ENCODE measurements around the gene ZC3H18. TPM values are rescaled to one million over a fixed set of nuclear protein-coding genes. Genes with fewer than 3 reads are reported as not detected.

Gene ZC3H18
- total and polyA plus RNA-seq, 2 of the 4 experiments (the other 2 are of a cell fraction), result 3.4 to 21.3 TPM

- no peak overlapping the region for H4K91ac ChIP-seq (ENCODE audit: insufficient read depth, low read depth, low read length)
- H3K4me3 ChIP-seq (ENCODE audit: insufficient read depth, low read depth, low read length), result no peak overlapping the region
- H3K4ac ChIP-seq (ENCODE audit: low read depth, low read length), result no peak overlapping the region
- in situ Hi-C loops (cut with MboI; ENCODE audit: low sequenced_read_pairs), result no loop called here
- no peak overlapping the region for H3K4me2 ChIP-seq (ENCODE audit: low read depth, low read length)
- intact Hi-C loops (cut with micrococcal nuclease), result no loop called here
- no peak overlapping the region for H2AK9ac ChIP-seq (replicated peaks; ENCODE audit: low read depth, low read length, poor library complexity)
- no peak overlapping the region for H4K8ac ChIP-seq (ENCODE audit: low read depth in 2 of 2, low read length in 2 of 2)
- no peak for TF ChIP-seq MXI1 (IDR thresholded peaks at IDR 0.05; ENCODE audit: borderline replicate concordance, low read depth, low read length)
- no peak for TF ChIP-seq CEBPB (IDR thresholded peaks at IDR 0.05; ENCODE audit: low read depth, low read length)
- TF ChIP-seq RCOR1 (IDR thresholded peaks at IDR 0.05; ENCODE audit: insufficient replicate concordance, low read length), result no peak
- no peak for TF ChIP-seq BHLHE40 (IDR thresholded peaks at IDR 0.05; ENCODE audit: low read depth, low read length)
- no peak for TF ChIP-seq ELK1 (IDR thresholded peaks at IDR 0.05; ENCODE audit: borderline replicate concordance, low read depth, low read length)
- TF ChIP-seq CHD1 (IDR thresholded peaks at IDR 0.05; ENCODE audit: low read depth, low read length), result no peak
- no peak for TF ChIP-seq NFE2L2 (IDR thresholded peaks at IDR 0.05; ENCODE audit: low read depth, low read length)
- no peak for TF ChIP-seq RFX5 (IDR thresholded peaks at IDR 0.05; ENCODE audit: low read depth, low read length)
- no peak for TF ChIP-seq USF2 (IDR thresholded peaks at IDR 0.05; ENCODE audit: low read depth, low read length)
- TF ChIP-seq RAD21 (IDR thresholded peaks at IDR 0.05; ENCODE audit: low read length), result no peak
- no peak for TF ChIP-seq FOS (IDR thresholded peaks at IDR 0.05; ENCODE audit: low read depth, low read length)
- no peak for TF ChIP-seq SMC3 (IDR thresholded peaks at IDR 0.05; ENCODE audit: low read depth, low read length)
- TF ChIP-seq CTCF (conservative IDR thresholded peaks at IDR 0.05; ENCODE audit: low read depth, low read length), result no peak
- TF ChIP-seq MAZ (IDR thresholded peaks at IDR 0.05; ENCODE audit: borderline replicate concordance, low read depth, low read length), result no peak
- TF ChIP-seq MAFK (IDR thresholded peaks at IDR 0.05; ENCODE audit: low read depth, low read length), result no peak
- no peak for TF ChIP-seq POLR2A (IDR thresholded peaks at IDR 0.05; ENCODE audit: low read depth, low read length)
- H2BK15ac ChIP-seq (ENCODE audit: low read depth, low read length), result no peak overlapping the region
- H3K9me3 ChIP-seq (ENCODE audit: control insufficient read depth, insufficient read depth, low read length), result no peaks in the 10 kb centered on the region
- peaks cover 3% of the 10 kb centered on the region; the same call in 1 of the 2 replicates for H4K20me1 ChIP-seq (ENCODE audit: insufficient read depth, low read length)
- H3K36me3 ChIP-seq (ENCODE audit: control insufficient read depth, insufficient read depth, low read length), result peaks cover 3% of the 10 kb centered on the region
- ATAC-seq (ENCODE audit: low read depth), result no peak
- H2BK5ac ChIP-seq (ENCODE audit: low read depth, low read length, poor library complexity, severe bottlenecking), result no peak overlapping the region
- no peak overlapping the region for H3K18ac ChIP-seq (ENCODE audit: low read depth, low read length)
- no peak overlapping the region for H2BK120ac ChIP-seq (ENCODE audit: low read depth, low read length)
- no peak overlapping the region for H2AK5ac ChIP-seq (ENCODE audit: low read depth, low read length)
- H3K23ac ChIP-seq (ENCODE audit: low read depth, low read length), result no peak overlapping the region
- no peak overlapping the region for H3K27ac ChIP-seq (ENCODE audit: insufficient read depth, low read length)
- BruUV-seq (replicated peaks), result no TSS peak
- no peaks in the 10 kb centered on the region for H3K4me1 ChIP-seq (ENCODE audit: control insufficient read depth, insufficient read depth, low read length)
- no peak overlapping the region for H3K56ac ChIP-seq (ENCODE audit: extremely low read depth, insufficient read depth, low read length)
- H3K27me3 ChIP-seq (ENCODE audit: control insufficient read depth, insufficient read depth, low read length), result peaks cover 25% of the 10 kb centered on the region
- POLR2A ChIA-PET (ENCODE audit: unreplicated experiment), result no interaction called here
- no peak overlapping the region for H2BK20ac ChIP-seq (ENCODE audit: low read depth, low read length)
- no peak overlapping the region for H2AFZ ChIP-seq (replicated peaks; ENCODE audit: low read length, poor library complexity)
- no peaks in the 10 kb centered on the region for H3K79me1 ChIP-seq (ENCODE audit: low read depth in 1 of 2, low read length in 2 of 2)
- DNase-seq, result no peak
- no peaks in the 10 kb centered on the region for H3K9me1 ChIP-seq (ENCODE audit: insufficient read depth, low read length)
- no peak overlapping the region for H3K14ac ChIP-seq (replicated peaks; ENCODE audit: low read depth, low read length)
- dilution Hi-C loops (cut with HindIII; ENCODE audit: low sequenced_read_pairs, unreplicated experiment), result no loop called here
- 83% methylated on average over 20 of the region's 58 CpGs; no CpG with 5 or more reads in 1 of the 2 experiments for WGBS, 2 experiments (ENCODE audit: extremely low coverage in 2 of 2, insufficient read length in 1 of 2)
- CTCF ChIA-PET, result no interaction called here
- no peak overlapping the region for H3K9ac ChIP-seq (ENCODE audit: low read depth, low read length)
- H4K5ac ChIP-seq (ENCODE audit: low read depth, low read length), result no peak overlapping the region
Observed at GRCh38 chr16:88642881-88643643, 72.9 kb downstream of the ZC3H18 start.
